Left kidney (tissue), 2 donors: Measurements from ENCODE around the gene SLAIN2. TPM values are rescaled to one million over a fixed set of nuclear protein-coding genes. Genes with fewer than 3 reads are reported as not detected.
A peak's percentile ranks its signal among the peaks of the same experiment; 100 is the strongest.

ENCODE experiments used
- DNase-seq: peaks from one replicate; pipeline ENCODE4 v3.0.0-alpha.2; 2013
- polyA plus RNA-seq: library from polyadenylated mRNA; unstranded; fragments of 120-200 nt; gene quantifications from one replicate; pipeline ENCODE4 v1.2.1, GENCODE V29; 2013; ENCODE audit not compliant: insufficient read length

SLAIN2 gene
- polyA plus RNA-seq, 1 donor = 67.8 TPM

GRCh38 chr4:48333587-48333986, 7.7 kb upstream of the SLAIN2 start:
- DNase-seq = no peak

- no peak for DNase-seq
These were observed 7.1 kb upstream of the SLAIN2 start for GRCh38 chr4:48334236-48334635.

DNA sequence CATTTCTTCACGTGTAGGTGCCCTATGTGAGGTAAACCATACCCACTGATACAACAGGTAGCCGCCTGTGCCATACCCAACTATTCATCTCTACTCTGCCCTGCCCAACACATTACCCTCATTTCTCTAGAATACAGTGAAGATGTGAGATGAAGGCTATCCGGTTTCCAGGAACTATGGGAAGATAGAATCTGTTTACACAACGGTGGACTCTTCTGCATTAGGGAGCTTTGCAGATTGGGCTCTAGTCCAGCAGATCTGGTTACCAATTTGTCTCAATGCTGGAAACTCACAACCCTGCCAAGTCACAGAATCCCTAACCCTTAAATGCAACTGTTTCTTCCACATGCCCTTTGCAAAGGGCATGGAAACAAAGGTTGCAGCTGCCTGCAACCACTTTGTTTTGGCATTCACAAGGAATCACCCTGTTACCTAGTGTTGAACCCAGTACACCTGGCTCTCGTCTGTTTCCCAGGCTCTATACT, 6.4 kb upstream of the SLAIN2 start:
- no peak for DNase-seq

GRCh38 chr4:48336146-48336870, 5.0 kb upstream of the SLAIN2 start:
- DNase-seq = no peak

- no peak for DNase-seq
These were observed 3.6 kb upstream of the SLAIN2 start for GRCh38 chr4:48337731-48338130.

DNA sequence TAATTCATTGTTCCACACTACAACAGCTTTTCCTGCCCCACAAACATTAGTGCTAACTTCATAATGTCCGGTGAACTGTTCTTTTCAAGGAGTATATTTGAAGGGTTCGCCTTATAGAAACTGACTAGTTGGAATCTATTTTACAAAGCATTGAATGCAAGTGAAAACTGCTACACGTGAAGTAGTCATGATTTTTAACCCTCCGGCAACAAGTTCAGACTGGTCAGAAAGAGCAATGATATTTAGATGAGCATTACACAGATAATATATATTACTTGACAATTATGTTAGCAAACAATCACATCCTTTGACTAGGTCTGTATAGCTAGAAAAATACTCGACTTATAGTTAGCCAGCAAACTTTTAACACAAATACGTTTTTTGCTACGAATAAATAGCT, 1.7 kb upstream of the SLAIN2 start:
- DNase-seq = no peak

DNA sequence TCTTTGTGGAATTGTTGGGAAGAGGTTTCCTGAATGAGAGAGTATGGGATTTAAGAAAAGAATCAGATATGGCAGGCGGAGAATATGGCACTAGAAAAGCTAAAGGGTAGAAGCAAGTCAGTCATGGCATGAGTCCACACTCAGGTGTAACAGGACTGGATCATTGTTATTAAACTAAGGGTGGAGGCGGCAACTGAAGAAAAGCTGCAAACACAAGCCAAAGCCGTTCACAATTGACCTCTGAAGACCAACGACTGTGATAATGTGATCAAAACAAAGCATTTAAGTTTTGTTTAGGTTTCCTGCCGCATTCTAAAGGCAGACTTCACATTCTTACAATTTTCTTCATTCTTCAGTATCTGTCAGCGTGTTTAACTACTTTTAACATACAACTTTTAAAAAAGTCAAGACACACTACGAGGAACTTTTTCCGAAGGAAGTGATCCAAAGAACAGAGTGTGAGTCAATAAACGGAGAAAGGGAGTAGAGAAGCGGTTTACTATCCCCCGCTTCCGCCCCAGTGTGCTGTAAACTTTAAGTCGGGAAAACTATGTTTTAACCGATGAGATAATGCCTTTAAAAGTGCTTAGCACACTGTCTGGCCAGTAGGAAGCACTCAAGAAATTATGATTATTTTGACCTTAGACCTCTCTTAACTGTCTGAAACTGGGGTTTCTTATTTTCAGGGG, 909 bp upstream of the SLAIN2 start:
- peak; percentile 53 for DNase-seq

DNA sequence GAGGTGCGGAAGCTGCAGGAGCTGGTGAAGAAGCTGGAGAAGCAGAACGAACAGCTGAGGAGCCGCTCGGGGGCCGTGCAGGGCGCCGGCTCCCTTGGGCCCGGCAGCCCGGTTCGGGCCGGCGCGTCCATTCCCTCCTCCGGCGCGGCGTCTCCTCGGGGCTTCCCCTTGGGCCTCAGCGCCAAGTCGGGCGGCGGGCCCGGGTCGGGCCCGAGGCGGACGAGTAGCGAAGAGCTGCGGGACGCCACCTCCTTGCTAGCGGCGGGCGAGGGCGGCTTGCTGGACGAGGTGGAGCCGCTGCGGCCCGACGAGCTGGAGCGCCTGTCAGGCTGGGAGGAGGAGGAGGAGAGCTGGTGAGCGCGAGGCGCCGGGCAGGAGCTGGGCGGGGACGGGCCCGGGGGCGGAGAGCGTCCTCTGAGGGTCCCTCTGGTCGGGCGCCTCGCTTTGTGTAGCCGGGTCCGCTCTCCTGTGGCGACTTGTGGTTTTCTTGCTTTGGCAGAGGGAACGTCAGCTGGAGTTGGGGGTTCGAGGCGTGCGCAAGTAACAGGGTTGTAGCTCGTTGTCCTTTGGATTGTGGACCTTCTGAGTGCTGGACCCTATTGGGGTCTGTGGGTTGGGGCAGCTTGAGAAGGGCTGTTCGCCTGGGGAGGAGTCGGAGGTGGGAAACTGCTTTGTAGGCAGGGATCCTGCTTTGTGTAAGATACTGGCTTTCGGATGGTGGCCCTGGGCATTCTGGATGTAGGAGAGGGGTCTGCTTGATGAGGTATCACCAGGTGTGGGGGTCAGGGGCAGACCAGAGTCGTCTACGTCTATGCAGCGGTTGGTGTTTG, 662 bp downstream of the SLAIN2 start:
- DNase-seq = peak; percentile 49

DNA sequence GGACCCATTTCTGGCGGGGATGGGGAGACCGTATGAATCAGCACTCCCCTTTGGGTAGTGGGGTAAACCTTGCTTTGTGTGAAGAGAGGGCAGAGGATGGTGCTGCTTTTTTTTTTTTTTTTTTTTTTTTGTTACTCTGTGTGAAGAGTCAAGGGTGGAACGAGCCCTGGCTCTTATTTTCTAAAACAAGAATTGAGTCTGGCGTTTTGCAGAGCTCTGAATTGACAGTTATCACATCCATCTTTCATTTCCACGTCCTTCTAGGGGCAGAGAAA, 1.2 kb downstream of the SLAIN2 start:
- DNase-seq = no peak

DNA sequence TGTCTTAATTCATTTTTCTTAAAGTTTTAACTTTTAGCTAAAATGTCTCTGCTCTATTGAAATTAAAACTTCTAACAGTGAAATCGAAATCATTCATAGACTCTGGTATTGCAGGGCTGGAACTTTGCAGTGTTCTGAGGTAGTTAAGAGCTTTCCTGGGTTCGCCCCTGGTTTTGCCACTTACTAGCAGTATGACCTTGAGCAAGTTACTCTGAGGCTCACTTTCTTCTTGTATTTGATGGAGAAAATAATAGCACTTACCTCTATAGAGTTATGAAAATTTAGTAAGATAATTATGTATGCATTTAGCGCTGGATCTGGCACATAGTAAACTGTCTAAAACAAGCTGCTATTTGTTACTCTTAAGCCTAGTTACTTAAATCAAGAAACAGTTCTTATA, 1.7 kb downstream of the SLAIN2 start:
- no peak for DNase-seq

DNA sequence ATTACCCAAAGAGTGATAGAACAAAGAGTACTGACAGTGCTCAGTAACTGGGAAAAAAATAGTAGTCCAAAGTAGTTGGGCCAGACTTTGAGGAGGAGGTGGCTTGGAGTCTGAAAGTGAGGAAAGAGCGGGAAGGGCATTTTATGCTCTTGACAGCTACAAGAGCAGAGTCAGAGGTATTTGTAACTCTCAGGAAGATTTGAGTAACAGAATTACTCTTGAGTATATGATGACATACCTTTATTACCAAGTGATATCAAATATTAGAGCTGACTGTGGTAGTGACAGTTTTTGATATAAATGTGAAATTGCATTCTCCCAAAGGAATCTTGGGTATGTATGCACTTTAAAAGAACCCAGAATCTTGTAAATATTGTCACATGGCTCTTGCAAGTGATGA, 2.2 kb downstream of the SLAIN2 start:
- no peak for DNase-seq

- no peak for DNase-seq
These were observed 4.2 kb downstream of the SLAIN2 start for GRCh38 chr4:48345542-48345941.

- no peak for DNase-seq
These were observed 5.3 kb downstream of the SLAIN2 start for GRCh38 chr4:48346594-48346993.

DNA sequence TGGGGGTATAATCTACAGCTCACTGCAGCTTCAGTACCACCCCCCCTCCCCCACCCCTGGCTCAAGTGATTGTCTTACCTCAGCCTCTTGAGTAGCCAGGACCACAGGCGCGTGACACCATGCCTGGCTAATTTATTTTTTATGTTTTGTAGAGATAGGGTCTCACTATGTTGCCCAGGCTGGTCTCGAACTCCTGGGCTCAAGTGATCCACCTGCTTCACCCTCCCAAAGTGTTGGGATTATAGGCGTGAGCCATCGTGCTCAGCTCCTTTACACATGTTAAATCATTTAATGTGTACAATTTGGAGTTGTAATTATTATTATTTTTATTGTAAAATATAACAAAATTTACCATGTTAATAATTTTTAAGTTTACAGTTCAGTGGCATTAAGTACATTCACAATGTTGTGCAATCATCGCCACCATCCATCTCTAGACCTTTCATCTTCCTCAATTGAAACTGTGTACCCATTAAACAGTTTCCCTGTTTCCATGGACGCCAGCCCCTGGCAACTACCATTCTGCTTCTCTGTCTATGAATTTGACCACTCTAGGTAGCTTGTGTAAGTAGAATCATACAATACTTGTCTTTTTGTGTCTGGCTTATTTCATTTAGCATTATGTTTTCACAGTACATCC, 6.1 kb downstream of the SLAIN2 start:
- DNase-seq = no peak

DNA sequence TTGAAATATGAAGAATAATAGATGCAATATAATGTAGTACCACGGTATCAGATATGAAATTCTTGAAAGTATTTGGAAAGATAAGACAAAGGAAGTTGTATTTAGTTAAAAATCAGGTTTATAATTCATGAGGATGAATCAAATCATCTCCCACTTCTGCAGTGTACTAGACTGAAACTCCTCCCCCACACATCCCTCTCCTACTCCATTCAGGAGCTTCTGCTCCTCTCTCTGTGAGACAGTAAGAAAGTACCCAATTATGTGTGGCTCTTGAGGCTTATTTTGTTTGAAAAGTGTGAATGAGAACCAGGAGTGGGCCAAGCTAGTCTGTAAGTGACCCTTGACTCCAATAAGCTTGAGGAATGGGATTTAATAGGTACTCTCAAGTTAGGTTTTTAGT, 9.5 kb downstream of the SLAIN2 start:
- DNase-seq = no peak

DNA sequence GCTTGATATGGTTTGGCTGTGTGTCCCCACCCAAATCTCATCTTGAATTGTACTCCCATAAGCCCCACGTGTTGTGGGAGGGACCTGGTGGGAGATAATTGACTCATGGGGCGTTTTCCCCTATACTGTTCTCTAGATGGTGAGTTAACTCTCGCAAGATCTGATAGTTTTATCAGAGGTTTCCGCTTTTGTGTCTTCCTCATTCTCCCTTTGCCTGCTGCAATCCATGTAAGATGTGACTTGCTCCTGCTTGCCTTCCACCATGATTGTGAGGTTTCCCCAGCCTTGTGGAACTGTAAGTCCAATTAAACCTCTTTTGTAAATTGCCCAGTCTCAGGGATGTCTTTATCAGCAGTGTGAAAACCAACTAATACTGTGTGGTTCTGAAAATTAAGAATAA, 11.5 kb downstream of the SLAIN2 start:
- no peak for DNase-seq

DNA sequence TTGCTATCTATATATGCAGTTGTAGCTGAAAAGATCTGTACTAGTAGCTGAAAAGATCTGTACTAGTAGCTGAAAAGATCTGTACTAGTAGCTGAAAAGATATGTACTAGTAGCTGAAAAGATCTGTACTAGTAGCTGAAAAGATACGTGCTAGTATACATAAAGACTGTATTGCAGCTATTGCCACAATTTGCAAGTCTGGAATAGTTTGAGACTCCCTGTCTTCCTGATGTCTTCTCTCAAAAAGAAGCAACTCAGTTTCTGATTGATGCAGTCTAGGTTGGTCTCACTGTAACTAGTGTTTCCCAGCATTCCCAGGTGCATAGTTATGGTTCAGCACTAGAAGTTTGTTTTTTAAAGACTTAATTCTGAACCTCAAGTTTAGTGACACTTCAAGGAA, 15.0 kb downstream of the SLAIN2 start:
- DNase-seq = no peak

DNA sequence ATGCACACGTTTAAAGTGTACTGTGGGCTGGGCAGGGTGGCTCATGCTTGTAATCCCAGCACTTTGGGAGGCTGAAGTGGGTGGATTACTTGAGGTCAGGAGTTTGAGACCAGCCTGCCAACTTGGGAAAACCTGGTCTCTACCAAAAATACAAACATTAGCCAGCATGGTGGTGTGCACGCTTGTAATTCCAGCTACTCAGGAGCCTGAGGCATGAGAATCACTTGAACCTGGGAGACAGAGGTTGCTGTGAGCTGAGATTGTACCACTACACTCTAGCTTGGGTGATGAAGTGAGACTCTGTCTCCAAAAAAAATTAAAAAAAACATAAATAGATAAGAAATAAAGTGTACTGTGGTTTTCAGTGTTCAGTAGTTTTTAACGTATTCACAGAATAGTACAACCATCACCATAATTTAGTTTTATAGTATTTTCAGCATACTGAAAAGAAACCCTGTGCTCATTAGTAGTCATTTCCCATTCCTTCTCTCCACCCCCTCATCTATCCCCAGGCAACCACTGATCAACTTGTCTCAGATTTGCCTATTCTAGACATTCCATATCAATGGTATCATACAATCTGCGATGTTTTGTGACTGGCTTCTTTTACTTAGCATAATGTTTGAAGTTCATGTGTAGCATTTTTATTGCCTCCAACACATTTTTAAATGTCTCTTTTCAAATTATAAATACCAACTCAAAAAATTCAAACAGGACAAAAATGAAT, 19.1 kb downstream of the SLAIN2 start:
- DNase-seq = no peak

- DNase-seq = no peak
These were observed 19.7 kb downstream of the SLAIN2 start for GRCh38 chr4:48361012-48361400.

DNA sequence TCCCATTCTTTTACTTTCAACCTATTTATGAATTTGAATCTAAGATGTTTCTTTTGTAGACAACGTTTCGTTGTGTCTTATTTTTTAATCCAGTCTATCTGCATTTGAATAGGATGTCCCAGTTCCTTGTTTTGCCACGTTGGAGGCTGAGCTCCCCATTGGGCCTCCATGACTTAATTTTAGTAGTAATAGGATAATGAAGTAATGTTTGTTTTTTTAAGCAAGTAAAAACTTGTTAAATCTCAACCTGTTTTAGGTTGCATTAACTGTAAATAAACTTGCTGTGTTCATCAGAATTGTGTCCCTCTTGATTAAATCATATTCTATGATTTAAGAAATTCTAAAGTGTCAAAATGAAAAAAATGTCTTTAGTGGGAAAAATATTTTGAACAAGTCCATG, 25.3 kb downstream of the SLAIN2 start:
- no peak for DNase-seq

- no peak for DNase-seq
These were observed 25.7 kb downstream of the SLAIN2 start for GRCh38 chr4:48367016-48367415.

GRCh38 chr4:48368389-48368788, 27.1 kb downstream of the SLAIN2 start:
- DNase-seq = no peak
